HepG2 (cell line): Measurements from ENCODE around the gene AZU1. TPM values are rescaled to one million over a fixed set of nuclear protein-coding genes. Genes with fewer than 3 reads are reported as not detected.

Experiments used
- BCL6 ChIP-seq: IDR thresholded peaks from 2 replicates; pipeline ENCODE4 v1.6.1; 2016; ENCODE audit warnings: missing genetic modification reagents, missing compliant biosample characterization
- E2F1 ChIP-seq: sonication (generic); formaldehyde crosslinking; IDR thresholded peaks from 2 replicates; pipeline ENCODE4 v1.5.0; 2020; ENCODE audit warnings: missing genetic modification reagents
- FOXO4 ChIP-seq: sonication (generic); formaldehyde crosslinking; conservative IDR thresholded peaks from 2 replicates; pipeline ENCODE4 v1.8.1; 2023; ENCODE audit warnings: missing genetic modification reagents
- HES4 ChIP-seq: sonication (generic); formaldehyde crosslinking; IDR thresholded peaks from 2 replicates; pipeline ENCODE4 v1.9.0; 2021; ENCODE audit warnings: mild to moderate bottlenecking, missing genetic modification reagents, borderline replicate concordance
- HIC2 ChIP-seq: sonication (generic); formaldehyde crosslinking; IDR thresholded peaks from 2 replicates; pipeline ENCODE4 v1.9.0; 2022; ENCODE audit warnings: low read depth, missing genetic modification reagents
- HNF1A ChIP-seq, 2 experiments: sonication (generic) in 1 of 2; formaldehyde crosslinking in 1 of 2; IDR thresholded peaks; 2 replicates each; pipeline versions ENCODE4 v1.4.0 to v1.6.1; 2016 to 2020; ENCODE audit warnings: borderline replicate concordance in 1 of 2, low read depth in 1 of 2, mild to moderate bottlenecking in 1 of 2, missing genetic modification reagents in 1 of 2
- KLF9 ChIP-seq: IDR thresholded peaks from 2 replicates; pipeline ENCODE4 v1.6.1; 2016; ENCODE audit warnings: low read depth
- MED1 ChIP-seq: sonication (generic); formaldehyde crosslinking; IDR thresholded peaks from 2 replicates; pipeline ENCODE4 v1.4.0; 2020; ENCODE audit warnings: missing genetic modification reagents
- POGZ ChIP-seq: sonication (generic); formaldehyde crosslinking; IDR thresholded peaks from 2 replicates; pipeline ENCODE4 v1.4.0; 2020; ENCODE audit warnings: mild to moderate bottlenecking, missing genetic modification reagents
- POLR2G ChIP-seq: fragments of 200-400 bp; formaldehyde crosslinking; IDR thresholded peaks from 2 replicates; pipeline ENCODE4 v1.6.1; 2018; ENCODE audit warnings: mild to moderate bottlenecking, low read depth, low read length, moderate library complexity
- THAP7 ChIP-seq: sonication (generic); formaldehyde crosslinking; IDR thresholded peaks from 2 replicates; pipeline ENCODE4 v1.8.1; 2023; ENCODE audit warnings: mild to moderate bottlenecking, missing genetic modification reagents
- ZNF274 ChIP-seq: sonication (generic); formaldehyde crosslinking; IDR thresholded peaks from 2 replicates; pipeline ENCODE4 v1.5.1; 2020; ENCODE audit warnings: mild to moderate bottlenecking, missing genetic modification reagents
- ZNF350 ChIP-seq: sonication (generic); formaldehyde crosslinking; IDR thresholded peaks from 2 replicates; pipeline ENCODE4 v1.4.0; 2020; ENCODE audit warnings: mild to moderate bottlenecking, low read depth, missing genetic modification reagents, borderline replicate concordance
- ZNF768 ChIP-seq: sonication (generic); formaldehyde crosslinking; IDR thresholded peaks from 2 replicates; pipeline ENCODE4 v1.4.0; 2020; ENCODE audit warnings: missing genetic modification reagents
- polyA plus RNA-seq, 8 experiments: library from polyadenylated mRNA; depleted of rRNA in 3 of 8; stranded (reverse) in 7 of 8; unstranded in 1 of 8; fragments of >200 nt; fragmentation: Illumina TruSeq in 4 of 8; extraction: Trizol in 4 of 8; gene quantifications; 2 replicates each; pipeline versions ENCODE4 v1.2.1 to v1.2.3, GENCODE V29; 2011 to 2016; ENCODE audit warnings: low read depth in 4 of 8, missing spikeins in 1 of 8, mixed read lengths in 1 of 8; ENCODE audit not compliant: insufficient read depth in 1 of 8
- total RNA-seq, 5 experiments: library from RNA; depleted of rRNA; stranded (reverse); fragments of >200 nt; fragmentation: Illumina TruSeq; extraction: Trizol; gene quantifications; 2 replicates each; pipeline ENCODE4 v1.2.3, GENCODE V29; 2016; ENCODE audit warnings: low read depth in 1 of 5

AZU1 gene
- total and polyA plus RNA-seq, 2 of the 13 experiments (the other 11 are each of a cell fraction or from before 2014, with no cell fraction given): not detected

GRCh38 chr19:798415-799075, 29.1 kb upstream of the AZU1 start (continued):
- TF ChIP-seq THAP7 (CRISPR knock-in tag) (0 out of 2 replicates have a peak, but pooled peaks have one; percentile 38), E2F1 (peak; percentile 44; the same call in 1 of the 2 replicates), ZNF274 (CRISPR knock-in tag) (0 out of 2 replicates have a peak, but pooled peaks have one; percentile 17), POGZ (CRISPR knock-in tag) (no peak), FOXO4 (CRISPR knock-in tag) (0 out of 2 replicates have a peak, but pooled peaks have one; percentile 59), ZNF350 (CRISPR knock-in tag) (no peak; the same call in 1 of the 2 replicates), BCL6 (CRISPR knock-in tag) (no peak), POLR2G (peak; percentile 73), HNF1A (IDR thresholded peaks at IDR 0.05; ENCODE audit: low read depth) (peak; percentile 38; the same call in 1 of the 2 replicates), HNF1A (CRISPR knock-in tag; IDR thresholded peaks at IDR 0.05; ENCODE audit: borderline replicate concordance) (0 out of 2 replicates have a peak, but pooled peaks have one; percentile 21), HES4 (CRISPR knock-in tag) (0 out of 2 replicates have a peak, but pooled peaks have one; percentile 20), KLF9 (CRISPR knock-in tag) (no peak), MED1 (CRISPR knock-in tag) (peak; percentile 17; the same call in 1 of the 2 replicates), ZNF768 (CRISPR knock-in tag) (0 out of 2 replicates have a peak, but pooled peaks have one; percentile 7), HIC2 (CRISPR knock-in tag) (0 out of 2 replicates have a peak, but pooled peaks have one; percentile 26)
